Left lung (tissue), 10 donors: ENCODE measurements around the gene CLUH. TPM values are rescaled to one million over a fixed set of nuclear protein-coding genes. Genes with fewer than 3 reads are reported as not detected.

Source experiments
- ATAC-seq: fragments of 200-7000 bp; cut with Tn5 transposase; one replicate; pipeline ENCODE4 v1.9.1; 2020; ENCODE audit warnings: moderate library complexity
- DNase-seq, 4 donors: peaks; one replicate each; pipeline ENCODE4 v3.0.0-alpha.2; 2013 to 2020
- H3K27ac ChIP-seq, 2 donors: fragments of 200-600 bp; sonication (generic) in 1 of 2; one replicate each; pipeline versions ENCODE4 v1.5.0 to v1.8.0; 2020 to 2021
- H3K27me3 ChIP-seq, 2 donors: fragments of 200-600 bp; sonication (generic) in 1 of 2; one replicate each; pipeline versions ENCODE4 v1.5.0 to v1.8.0; 2020 to 2021
- H3K36me3 ChIP-seq, 2 donors: fragments of 200-600 bp; sonication (generic) in 1 of 2; one replicate each; pipeline versions ENCODE4 v1.5.0 to v1.8.0; 2020 to 2021
- H3K4me1 ChIP-seq, 2 donors: fragments of 200-600 bp; one replicate each; pipeline ENCODE4 v1.8.0; 2021
- H3K4me3 ChIP-seq, 2 donors: fragments of 200-600 bp; sonication (generic) in 1 of 2; one replicate each; pipeline versions ENCODE4 v1.5.0 to v1.8.0; 2020 to 2021; ENCODE audit warnings: mild to moderate bottlenecking in 1 of 2
- H3K9me3 ChIP-seq, 2 donors: fragments of 200-600 bp; sonication (generic) in 1 of 2; one replicate each; pipeline versions ENCODE4 v1.5.0 to v1.8.0; 2020 to 2021
- CTCF ChIP-seq, 2 donors: fragments of 200-600 bp; sonication (generic) in 1 of 2; IDR thresholded peaks; one replicate each; pipeline versions ENCODE4 v1.5.0 to v1.8.0; 2021; ENCODE audit warnings: antibody characterized with exemption in 2 of 2
- intact Hi-C, 2 donors: fragments of 100-400 bp; cut with DNase I; formaldehyde crosslinking; loops; one replicate each; pipeline versions ENCODE4 v1.11.2 to v1.14.2; 2022
- polyA plus RNA-seq, 6 donors: library from polyadenylated mRNA; unstranded; fragments of 120-200 nt; gene quantifications; one replicate each; pipeline ENCODE4 v1.2.1, GENCODE V29; 2013; ENCODE audit not compliant: insufficient read length in 6 of 6
- total RNA-seq, 2 donors: library from RNA; stranded (reverse); fragmentation: NEBNext Ultra II Directional; extraction: Animal tissue kit (Norgen Biotek cat#: 25700); gene quantifications; one replicate each; pipeline ENCODE4 v1.2.1, GENCODE V29; 2021
- donor health status: DM: no; HTN: yes; CAD: no.
- donor health status: DM: no; HTN: no; CAD: no.

CLUH gene
- total and polyA plus RNA-seq, 8 donors, result 20.9 to 71.8 (median 27.6) TPM

GRCh38 chr17:2710803-2711607 lies 559 bp downstream of the CLUH start:
- H3K4me1 ChIP-seq, result peaks cover 38 to 59% of the 10 kb centered on the region in 2 donors
- no peaks in the 10 kb centered on the region for H3K36me3 ChIP-seq
- DNase-seq (peak in 1 of 4 donors; percentile 87), ATAC-seq (no peak)
- peak overlapping the region in 1 of 2 donors; percentile 86 for H3K27ac ChIP-seq
- intact Hi-C loops, result no loop called here
- peak overlapping the region; percentile 74 to 82 for H3K4me3 ChIP-seq
- no peaks in the 10 kb centered on the region for H3K9me3 ChIP-seq
- H3K27me3 ChIP-seq, result no peaks in the 10 kb centered on the region
- no peak for TF ChIP-seq CTCF (IDR thresholded peaks at IDR 0.05)

- intact Hi-C loops, result no loop called here
- no peak for TF ChIP-seq CTCF (IDR thresholded peaks at IDR 0.05)
- Histone ChIP-seq H3K27me3 (no peaks in the 10 kb centered on the region), H3K4me1 (peaks cover 38 to 59% of the 10 kb centered on the region in 2 donors), H3K27ac (peak overlapping the region in 1 of 2 donors; percentile 86), H3K36me3 (no peaks in the 10 kb centered on the region), H3K4me3 (peak overlapping the region; percentile 74 to 82), H3K9me3 (no peaks in the 10 kb centered on the region)
- DNase-seq, result no peak
- no peak for ATAC-seq
These were observed 1.3 kb downstream of the CLUH start for GRCh38 chr17:2710071-2710802.

GRCh38 chr17:2709183-2709661 lies 2.3 kb downstream of the CLUH start:
- intact Hi-C loops, result no loop called here
- DNase-seq (peak in 3 of 4 donors; percentile 63 to 87 (median 77)), ATAC-seq (peak; percentile 51)
- no peak for TF ChIP-seq CTCF (IDR thresholded peaks at IDR 0.05)
- Histone ChIP-seq H3K9me3 (no peaks in the 10 kb centered on the region), H3K27ac (peak overlapping the region in 1 of 2 donors; percentile 24), H3K27me3 (no peaks in the 10 kb centered on the region), H3K36me3 (peaks cover 0 to 5% of the 10 kb centered on the region in 2 donors), H3K4me1 (peaks cover 38 to 59% of the 10 kb centered on the region in 2 donors), H3K4me3 (peak overlapping the region in 1 of 2 donors; percentile 74)

GRCh38 chr17:2708585-2709182 lies 2.9 kb downstream of the CLUH start:
- DNase-seq, result no peak
- Histone ChIP-seq H3K27ac (peak overlapping the region in 1 of 2 donors; percentile 24), H3K4me3 (peak overlapping the region in 1 of 2 donors; percentile 74), H3K4me1 (peaks cover 38 to 59% of the 10 kb centered on the region in 2 donors), H3K36me3 (peaks cover 0 to 10% of the 10 kb centered on the region in 2 donors), H3K27me3 (no peaks in the 10 kb centered on the region), H3K9me3 (no peaks in the 10 kb centered on the region)
- no peak for TF ChIP-seq CTCF (IDR thresholded peaks at IDR 0.05)
- intact Hi-C loops, result no loop called here
- no peak for ATAC-seq
